ENCODE results near the gene IGSF9B. TPM values are rescaled to one million over a fixed set of nuclear protein-coding genes. Genes with fewer than 3 reads are reported as not detected.

The IGSF9B gene
- total RNA-seq, 1 experiment from 2014 or later, result 5.6 TPM

- DNase-seq (ENCODE audit: low spot score), result no peak
Measured at GRCh38 chr11:133922078-133922870, 34.5 kb downstream of the IGSF9B start.

- DNase-seq (ENCODE audit: low spot score), result no peak
Measured at GRCh38 chr11:133921513-133921912, 35.3 kb downstream of the IGSF9B start.

- no peak for DNase-seq (ENCODE audit: low spot score)
Measured at GRCh38 chr11:133921026-133921425, 35.7 kb downstream of the IGSF9B start.

- DNase-seq (ENCODE audit: low spot score), result no peak
Measured at GRCh38 chr11:133920109-133920990, 36.4 kb downstream of the IGSF9B start.

GRCh38 chr11:133919330-133920108, 37.2 kb downstream of the IGSF9B start:
- DNase-seq (ENCODE audit: low spot score), result no peak

GRCh38 chr11:133918608-133919260, 38.0 kb downstream of the IGSF9B start:
- no peak for DNase-seq (ENCODE audit: low spot score)

- DNase-seq (ENCODE audit: low spot score), result no peak
Measured at GRCh38 chr11:133917921-133918607, 38.7 kb downstream of the IGSF9B start.

GRCh38 chr11:133916784-133917440, 39.9 kb downstream of the IGSF9B start:
- DNase-seq (ENCODE audit: low spot score), result no peak

- DNase-seq (ENCODE audit: low spot score), result no peak
Measured at GRCh38 chr11:133913761-133914160, 43.0 kb downstream of the IGSF9B start.

- peak; percentile 42 for DNase-seq (ENCODE audit: low spot score)
Measured at GRCh38 chr11:133911171-133911570, 45.6 kb downstream of the IGSF9B start.

GRCh38 chr11:133910101-133910500, 46.7 kb downstream of the IGSF9B start:
- DNase-seq (ENCODE audit: low spot score), result no peak

- no peak for DNase-seq (ENCODE audit: low spot score)
Measured at GRCh38 chr11:133908827-133909226, 47.9 kb downstream of the IGSF9B start.

- DNase-seq (ENCODE audit: low spot score), result no peak
Measured at GRCh38 chr11:133907841-133908241, 48.9 kb downstream of the IGSF9B start.

- no peak for DNase-seq (ENCODE audit: low spot score)
Measured at GRCh38 chr11:133907216-133907615, 49.6 kb downstream of the IGSF9B start.

- no peak for DNase-seq (ENCODE audit: low spot score)
Measured at GRCh38 chr11:133906746-133907145, 50.0 kb downstream of the IGSF9B start.

GRCh38 chr11:133906241-133906640, 50.5 kb downstream of the IGSF9B start:
- no peak for DNase-seq (ENCODE audit: low spot score)

GRCh38 chr11:133905677-133906156, 51.1 kb downstream of the IGSF9B start:
- DNase-seq (ENCODE audit: low spot score), result no peak

GRCh38 chr11:133904818-133905515, 51.8 kb downstream of the IGSF9B start:
- DNase-seq (ENCODE audit: low spot score), result no peak
